Activated CD4-positive, alpha-beta memory T cell treated with anti-CD3 and anti-CD28 coated beads for 36 hours (primary cell): Measurements from ENCODE around the gene TMEM81. TPM values are rescaled to one million over a fixed set of nuclear protein-coding genes. Genes with fewer than 3 reads are reported as not detected.

Experiments used
- CTCF ChIA-PET: fragments of 350-600 bp; sonication (Branson Sonifier 250); formaldehyde crosslinking; loops from one replicate; lab custom pipeline; 2021; ENCODE audit warnings: antibody characterized with exemption, inconsistent platforms; lab: Charles Lee
- POLR2A ChIA-PET: fragments of 350-600 bp; sonication (Branson Sonifier 250); formaldehyde crosslinking; loops from one replicate; lab custom pipeline; 2021; ENCODE audit warnings: antibody characterized with exemption; lab: Charles Lee
- DNase-seq: peaks from one replicate; pipeline ENCODE4 v3.0.0-alpha.2; 2020
- H3K27ac Mint-ChIP-seq: one replicate; pipeline ENCODE4 v1.8.0; 2021; ENCODE audit warnings: mixed read lengths
- H3K27me3 Mint-ChIP-seq: one replicate; pipeline ENCODE4 v1.8.0; 2021; ENCODE audit warnings: mixed read lengths
- H3K36me3 Mint-ChIP-seq: one replicate; pipeline ENCODE4 v1.8.0; 2021; ENCODE audit warnings: mixed read lengths
- H3K4me1 Mint-ChIP-seq: one replicate; pipeline ENCODE4 v1.8.0; 2021; ENCODE audit warnings: low read depth, mixed read lengths
- H3K4me3 Mint-ChIP-seq: one replicate; pipeline ENCODE4 v1.8.0; 2021; ENCODE audit warnings: mild to moderate bottlenecking, mixed read lengths
- H3K9me3 Mint-ChIP-seq: one replicate; pipeline ENCODE4 v1.8.0; 2021; ENCODE audit warnings: mixed read lengths
- intact Hi-C: fragments of 100-400 bp; cut with micrococcal nuclease; formaldehyde crosslinking; loops from one replicate; pipeline ENCODE4 v1.15.1; 2023
- total RNA-seq, 2 experiments: library from RNA; stranded (reverse); gene quantifications; one replicate each; pipeline ENCODE4 v1.2.3, GENCODE V29; 2021

Gene TMEM81
- total RNA-seq, 2 experiments from 2014 or later, result 3.2 to 3.3 TPM

- Mint-ChIP-seq H3K4me3 (no peak overlapping the region), H3K27ac (no peak overlapping the region), H3K4me1 (peaks cover 5% of the 10 kb centered on the region), H3K36me3 (peaks cover 11% of the 10 kb centered on the region), H3K27me3 (no peaks in the 10 kb centered on the region), H3K9me3 (no peaks in the 10 kb centered on the region)
- intact Hi-C loops, result no loop called here
- DNase-seq, result no peak
- ChIA-PET POLR2A (no interaction called here), CTCF (interaction anchor here (0.6 to 2.2 kb wide), 5 partner anchors 32 to 1252 kb away, joined by 3 to 9 read pairs (median 5); no protein-coding TSS in a partner anchor)
These were observed 25.0 kb upstream of the TMEM81 start for GRCh38 chr1:205109269-205109668.

DNA sequence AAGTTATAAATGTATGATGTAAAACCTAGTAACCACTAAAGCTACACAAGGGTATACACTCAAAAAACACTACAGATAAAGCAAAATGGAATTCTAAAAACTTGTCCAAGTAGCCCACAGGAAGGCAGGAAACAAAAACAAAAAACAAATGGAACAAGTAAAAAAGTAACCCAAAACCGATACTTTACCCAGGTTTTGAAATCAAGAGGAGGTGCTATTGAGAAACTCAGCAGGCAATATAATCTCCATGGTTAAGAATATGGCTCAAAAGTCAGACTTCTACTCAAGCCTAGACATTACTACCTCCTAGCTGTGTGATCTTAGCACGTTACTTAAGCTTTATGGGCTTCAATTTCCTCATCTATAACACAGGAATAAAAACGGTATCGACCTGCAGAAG lies 24.2 kb upstream of the TMEM81 start:
- intact Hi-C loops, result no loop called here
- H3K27me3 Mint-ChIP-seq, result no peaks in the 10 kb centered on the region
- H3K36me3 Mint-ChIP-seq, result peaks cover 17% of the 10 kb centered on the region
- DNase-seq, result no peak
- ChIA-PET CTCF (interaction anchor here (0.9 to 2.2 kb wide), 2 partner anchors 33 to 148 kb away, joined by 3 to 9 read pairs; no protein-coding TSS in a partner anchor), POLR2A (no interaction called here)
- peaks cover 5% of the 10 kb centered on the region for H3K4me1 Mint-ChIP-seq
- H3K4me3 Mint-ChIP-seq, result no peak overlapping the region
- H3K27ac Mint-ChIP-seq, result no peak overlapping the region
- H3K9me3 Mint-ChIP-seq, result no peaks in the 10 kb centered on the region

DNA sequence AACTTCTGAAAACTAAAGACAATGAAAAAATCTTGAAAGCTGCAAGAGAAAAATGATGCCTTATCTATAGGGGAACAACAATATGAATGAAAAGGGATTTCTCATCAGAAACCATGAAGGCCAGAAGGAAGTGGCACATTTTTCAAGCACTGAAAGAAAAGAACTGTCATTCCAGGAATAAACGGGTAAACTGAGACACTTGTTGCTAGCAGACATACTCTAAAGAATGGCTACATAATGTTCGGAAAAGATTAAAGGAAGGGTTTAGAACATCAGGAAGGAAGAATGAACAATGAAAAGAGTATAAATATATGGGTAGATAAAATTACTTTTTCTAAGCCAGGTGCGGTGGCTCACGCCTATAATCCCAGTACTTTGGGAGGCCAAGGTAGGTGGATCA lies 23.1 kb upstream of the TMEM81 start:
- H3K36me3 Mint-ChIP-seq, result peaks cover 23% of the 10 kb centered on the region
- H3K27me3 Mint-ChIP-seq, result no peaks in the 10 kb centered on the region
- H3K9me3 Mint-ChIP-seq, result no peaks in the 10 kb centered on the region
- ChIA-PET CTCF (no interaction called here), POLR2A (no interaction called here)
- H3K4me3 Mint-ChIP-seq, result no peak overlapping the region
- intact Hi-C loops, result no loop called here
- no peak overlapping the region for H3K27ac Mint-ChIP-seq
- peaks cover 5% of the 10 kb centered on the region for H3K4me1 Mint-ChIP-seq
- DNase-seq, result no peak

- H3K9me3 Mint-ChIP-seq, result no peaks in the 10 kb centered on the region
- DNase-seq, result no peak
- no peaks in the 10 kb centered on the region for H3K4me1 Mint-ChIP-seq
- intact Hi-C loops, result no loop called here
- H3K36me3 Mint-ChIP-seq, result peaks cover 46% of the 10 kb centered on the region
- CTCF ChIA-PET, result interaction anchor here (0.7 kb wide), 1 partner anchor 76 kb away, joined by 3 read pairs; no protein-coding TSS in a partner anchor
- H3K4me3 Mint-ChIP-seq, result no peak overlapping the region
- POLR2A ChIA-PET, result no interaction called here
- no peaks in the 10 kb centered on the region for H3K27me3 Mint-ChIP-seq
- no peak overlapping the region for H3K27ac Mint-ChIP-seq
These were observed 18.1 kb upstream of the TMEM81 start for GRCh38 chr1:205102404-205102803.

- H3K36me3 Mint-ChIP-seq, result peaks cover 55% of the 10 kb centered on the region
- H3K4me3 Mint-ChIP-seq, result no peak overlapping the region
- H3K9me3 Mint-ChIP-seq, result no peaks in the 10 kb centered on the region
- H3K27me3 Mint-ChIP-seq, result no peaks in the 10 kb centered on the region
- CTCF ChIA-PET, result interaction anchor here (2.6 kb wide), 1 partner anchor 37 kb away, joined by 7 read pairs; no protein-coding TSS in a partner anchor
- intact Hi-C loops, result no loop called here
- DNase-seq, result no peak
- POLR2A ChIA-PET, result no interaction called here
- H3K27ac Mint-ChIP-seq, result no peak overlapping the region
- no peaks in the 10 kb centered on the region for H3K4me1 Mint-ChIP-seq
These were observed 14.0 kb upstream of the TMEM81 start for GRCh38 chr1:205098242-205098641.

- DNase-seq, result no peak
These were observed 11.2 kb upstream of the TMEM81 start for GRCh38 chr1:205095422-205095821.

DNA sequence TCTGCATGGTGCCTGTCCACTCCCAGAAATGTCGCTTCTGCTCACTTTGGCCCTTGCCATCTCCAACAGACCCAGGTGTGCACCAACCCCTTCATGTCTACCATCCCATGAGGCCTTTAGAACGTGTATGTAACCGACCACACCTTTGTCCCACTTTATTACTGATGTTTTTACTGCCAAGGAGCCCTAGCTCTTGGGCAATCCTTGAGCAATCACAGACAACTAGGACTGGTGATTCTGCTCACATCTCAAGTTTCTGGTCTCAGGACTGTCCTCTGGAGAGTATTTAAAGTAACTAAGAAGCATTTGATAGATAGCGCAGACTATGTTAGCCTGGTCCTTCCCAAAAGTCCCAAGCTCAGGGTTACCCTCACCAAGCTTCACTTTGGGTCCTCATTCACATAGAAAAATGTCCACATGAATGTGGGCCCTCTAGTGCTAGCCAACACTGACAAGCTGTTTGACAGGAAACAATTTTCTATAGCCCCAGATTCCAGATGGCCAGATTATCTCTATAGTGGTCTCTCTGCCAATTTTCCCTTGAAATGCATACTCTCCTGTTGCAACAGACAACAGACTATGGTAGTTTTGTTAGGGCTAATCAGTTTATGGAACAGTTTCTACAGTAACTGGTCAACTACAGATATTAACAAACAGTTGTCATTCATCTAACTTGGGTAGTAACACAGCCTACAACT lies 6.9 kb upstream of the TMEM81 start:
- ChIA-PET CTCF (no interaction called here), POLR2A (no interaction called here)
- Mint-ChIP-seq H3K27ac (no peak overlapping the region), H3K36me3 (peaks cover 32% of the 10 kb centered on the region), H3K9me3 (no peaks in the 10 kb centered on the region), H3K4me1 (no peaks in the 10 kb centered on the region), H3K4me3 (no peak overlapping the region), H3K27me3 (no peaks in the 10 kb centered on the region)
- intact Hi-C loops, result no loop called here
- no peak for DNase-seq

More at GRCh38 chr1:205095422-205095821, 11.2 kb upstream of the TMEM81 start:
- no peak overlapping the region for H3K4me3 Mint-ChIP-seq
- no peaks in the 10 kb centered on the region for H3K9me3 Mint-ChIP-seq
- H3K4me1 Mint-ChIP-seq, result no peaks in the 10 kb centered on the region
- H3K36me3 Mint-ChIP-seq, result peaks cover 45% of the 10 kb centered on the region
- intact Hi-C loops, result no loop called here
- ChIA-PET POLR2A (no interaction called here), CTCF (interaction anchor here (1.4 kb wide), 1 partner anchor 34 kb away, joined by 4 read pairs; no protein-coding TSS in a partner anchor)
- H3K27ac Mint-ChIP-seq, result no peak overlapping the region
- H3K27me3 Mint-ChIP-seq, result no peaks in the 10 kb centered on the region

DNA sequence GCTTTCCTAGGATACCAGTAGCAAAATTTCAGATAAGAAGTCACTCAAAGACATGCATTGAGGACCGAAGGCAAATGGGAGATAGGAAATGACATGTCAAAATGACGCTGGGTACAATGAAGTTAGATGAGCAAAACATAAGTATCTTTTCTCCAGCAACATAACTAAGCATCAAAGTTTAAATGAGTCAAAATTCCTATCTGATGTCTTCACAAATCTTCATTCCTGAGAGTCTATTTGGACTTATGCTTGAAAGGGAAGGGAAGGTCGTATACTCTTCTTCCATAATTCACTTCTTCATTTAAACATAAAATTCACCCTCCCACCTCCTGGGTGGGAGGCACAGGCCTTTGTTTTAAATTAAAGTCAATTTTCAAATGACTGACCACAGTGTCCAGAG lies 4.1 kb upstream of the TMEM81 start:
- no peak overlapping the region for H3K4me3 Mint-ChIP-seq
- no peaks in the 10 kb centered on the region for H3K27me3 Mint-ChIP-seq
- peaks cover 34% of the 10 kb centered on the region for H3K36me3 Mint-ChIP-seq
- ChIA-PET POLR2A (interaction anchor here (1.3 kb wide), 1 partner anchor 11 kb away, joined by 3 read pairs; no protein-coding TSS in a partner anchor), CTCF (no interaction called here)
- no peak for DNase-seq
- no peaks in the 10 kb centered on the region for H3K9me3 Mint-ChIP-seq
- no peak overlapping the region for H3K27ac Mint-ChIP-seq
- intact Hi-C loops, result no loop called here
- H3K4me1 Mint-ChIP-seq, result no peaks in the 10 kb centered on the region

- no peak for DNase-seq
- Mint-ChIP-seq H3K36me3 (peaks cover 20% of the 10 kb centered on the region), H3K27ac (no peak overlapping the region), H3K9me3 (no peaks in the 10 kb centered on the region), H3K27me3 (no peaks in the 10 kb centered on the region), H3K4me1 (no peaks in the 10 kb centered on the region), H3K4me3 (no peak overlapping the region)
- CTCF ChIA-PET, result interaction anchor here (1.3 to 1.7 kb wide), 2 partner anchors 21 kb away, joined by 5 to 8 read pairs; no protein-coding TSS in a partner anchor
- POLR2A ChIA-PET, result no interaction called here
- intact Hi-C loops, result no loop called here
These were observed 1.8 kb downstream of the TMEM81 start for GRCh38 chr1:205082431-205082830.

DNA sequence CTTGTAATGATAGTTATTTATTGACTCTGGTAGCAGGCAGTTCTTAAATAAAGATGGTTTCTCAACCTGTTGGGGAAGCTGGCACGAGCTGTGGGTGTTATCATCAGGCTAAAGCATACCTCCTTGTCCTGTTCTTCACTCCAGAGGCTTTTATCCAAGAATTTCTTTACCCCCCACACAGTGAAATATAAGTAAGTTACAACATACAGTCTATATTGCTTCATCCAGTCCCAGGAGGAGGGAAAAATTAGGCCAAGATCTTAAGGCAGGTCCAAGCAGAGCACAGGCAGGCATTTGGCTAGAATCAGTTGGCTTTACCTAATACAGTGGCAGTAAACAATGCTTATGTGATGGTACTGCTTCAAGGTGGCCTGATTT lies 6.3 kb downstream of the TMEM81 start:
- CTCF ChIA-PET, result interaction anchor here (1.4 to 1.8 kb wide), 2 partner anchors 16 to 89 kb away, joined by 4 to 5 read pairs; no protein-coding TSS in a partner anchor
- no peak overlapping the region for H3K4me3 Mint-ChIP-seq
- no peaks in the 10 kb centered on the region for H3K9me3 Mint-ChIP-seq
- H3K36me3 Mint-ChIP-seq, result no peaks in the 10 kb centered on the region
- H3K27ac Mint-ChIP-seq, result no peak overlapping the region
- no peaks in the 10 kb centered on the region for H3K4me1 Mint-ChIP-seq
- POLR2A ChIA-PET, result no interaction called here
- intact Hi-C loops, result no loop called here
- no peak for DNase-seq
- no peaks in the 10 kb centered on the region for H3K27me3 Mint-ChIP-seq

- POLR2A ChIA-PET, result no interaction called here
- intact Hi-C loops, result no loop called here
- no peak overlapping the region for H3K27ac Mint-ChIP-seq
- no peak for DNase-seq
- H3K4me1 Mint-ChIP-seq, result no peaks in the 10 kb centered on the region
- CTCF ChIA-PET, result interaction anchor here (1.4 to 1.8 kb wide), 2 partner anchors 15 to 88 kb away, joined by 4 to 5 read pairs; no protein-coding TSS in a partner anchor
- no peak overlapping the region for H3K4me3 Mint-ChIP-seq
- no peaks in the 10 kb centered on the region for H3K9me3 Mint-ChIP-seq
- no peaks in the 10 kb centered on the region for H3K36me3 Mint-ChIP-seq
- no peaks in the 10 kb centered on the region for H3K27me3 Mint-ChIP-seq
These were observed 6.9 kb downstream of the TMEM81 start for GRCh38 chr1:205077158-205077933.

GRCh38 chr1:205076245-205076761 lies 8.0 kb downstream of the TMEM81 start:
- no peaks in the 10 kb centered on the region for H3K4me1 Mint-ChIP-seq
- no peaks in the 10 kb centered on the region for H3K36me3 Mint-ChIP-seq
- H3K27me3 Mint-ChIP-seq, result no peaks in the 10 kb centered on the region
- intact Hi-C loops, result no loop called here
- POLR2A ChIA-PET, result no interaction called here
- no peak overlapping the region for H3K4me3 Mint-ChIP-seq
- DNase-seq, result no peak
- CTCF ChIA-PET, result interaction anchor here (1.4 to 7.0 kb wide), 3 partner anchors 14 to 87 kb away, joined by 4 to 45 read pairs (median 5); no protein-coding TSS in a partner anchor
- no peak overlapping the region for H3K27ac Mint-ChIP-seq
- no peaks in the 10 kb centered on the region for H3K9me3 Mint-ChIP-seq
